Brain microvascular endothelial cell (primary cell): ENCODE data around the gene KRT6A.
"Not testable (repeated sequence)": the region's sequence is repeated elsewhere in the genome, so short reads cannot be mapped to it uniquely, and the experiment has no call there.

Experiments
- DNase-seq: peaks from one replicate; pipeline ENCODE4 v3.0.0-alpha.2; 2020
- H3K27ac ChIP-seq: fragments of 250-450 bp; sonication (Bioruptor Pico); 2 replicates; pipeline ENCODE4 v1.5.1; 2020; ENCODE audit warnings: mild to moderate bottlenecking, moderate library complexity
- H3K27me3 ChIP-seq: fragments of 250-450 bp; sonication (Bioruptor Pico); replicated peaks from 2 replicates; pipeline ENCODE4 v1.5.1; 2020; ENCODE audit warnings: mild to moderate bottlenecking
- H3K36me3 ChIP-seq: fragments of 250-450 bp; sonication (Bioruptor Pico); replicated peaks from 2 replicates; pipeline ENCODE4 v1.5.1; 2020; ENCODE audit warnings: mild to moderate bottlenecking
- H3K4me3 ChIP-seq: 2 replicates; pipeline ENCODE4 v1.5.1; 2011; ENCODE audit warnings: low read depth, mild to moderate bottlenecking, control low read depth, low read length, moderate library complexity
- in situ Hi-C: cut with HindIII; loops from 2 replicates; pipeline ENCODE4 v1.10.0; 2017; ENCODE audit warnings: low sequenced_read_pairs, low pct_ligation_motif_present
- TF ChIP-seq, protein P1 (sequence below): IDR thresholded peaks from 2 replicates; pipeline ENCODE4 v1.5.1; 2011; ENCODE audit warnings: low read depth, mild to moderate bottlenecking, moderate library complexity, low read length, control low read depth, inconsistent platforms; ENCODE audit errors: missing control alignments

Gene KRT6A

DNA sequence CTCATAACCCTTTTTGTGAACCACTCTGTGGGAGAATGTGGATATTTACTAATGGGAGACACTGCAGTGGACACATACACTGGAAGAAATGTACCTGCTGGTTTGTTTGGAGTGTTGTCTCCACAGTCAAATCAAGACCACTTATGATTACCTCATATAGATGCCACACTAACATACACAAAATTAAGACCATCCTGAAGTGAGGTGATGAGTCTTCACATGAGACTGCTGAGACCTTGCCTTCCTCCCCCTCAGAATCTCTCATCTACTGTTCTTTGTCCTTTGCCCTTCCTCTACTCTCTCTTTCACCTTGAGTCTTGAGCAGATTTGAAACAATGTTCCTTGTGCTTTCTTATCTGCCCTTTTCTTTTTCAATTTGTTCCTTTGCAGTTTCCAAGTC lies 4.3 kb downstream of the KRT6A start:
- TF ChIP-seq, protein P1, sequence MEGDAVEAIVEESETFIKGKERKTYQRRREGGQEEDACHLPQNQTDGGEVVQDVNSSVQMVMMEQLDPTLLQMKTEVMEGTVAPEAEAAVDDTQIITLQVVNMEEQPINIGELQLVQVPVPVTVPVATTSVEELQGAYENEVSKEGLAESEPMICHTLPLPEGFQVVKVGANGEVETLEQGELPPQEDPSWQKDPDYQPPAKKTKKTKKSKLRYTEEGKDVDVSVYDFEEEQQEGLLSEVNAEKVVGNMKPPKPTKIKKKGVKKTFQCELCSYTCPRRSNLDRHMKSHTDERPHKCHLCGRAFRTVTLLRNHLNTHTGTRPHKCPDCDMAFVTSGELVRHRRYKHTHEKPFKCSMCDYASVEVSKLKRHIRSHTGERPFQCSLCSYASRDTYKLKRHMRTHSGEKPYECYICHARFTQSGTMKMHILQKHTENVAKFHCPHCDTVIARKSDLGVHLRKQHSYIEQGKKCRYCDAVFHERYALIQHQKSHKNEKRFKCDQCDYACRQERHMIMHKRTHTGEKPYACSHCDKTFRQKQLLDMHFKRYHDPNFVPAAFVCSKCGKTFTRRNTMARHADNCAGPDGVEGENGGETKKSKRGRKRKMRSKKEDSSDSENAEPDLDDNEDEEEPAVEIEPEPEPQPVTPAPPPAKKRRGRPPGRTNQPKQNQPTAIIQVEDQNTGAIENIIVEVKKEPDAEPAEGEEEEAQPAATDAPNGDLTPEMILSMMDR, result no peak
- H3K27me3 ChIP-seq, result peaks cover 7% of the 10 kb centered on the region
- in situ Hi-C loops, result no loop called here
- no peak overlapping the region for H3K4me3 ChIP-seq
- no peak for DNase-seq
- H3K27ac ChIP-seq, result no peak overlapping the region
- H3K36me3 ChIP-seq, result no peaks in the 10 kb centered on the region

DNA sequence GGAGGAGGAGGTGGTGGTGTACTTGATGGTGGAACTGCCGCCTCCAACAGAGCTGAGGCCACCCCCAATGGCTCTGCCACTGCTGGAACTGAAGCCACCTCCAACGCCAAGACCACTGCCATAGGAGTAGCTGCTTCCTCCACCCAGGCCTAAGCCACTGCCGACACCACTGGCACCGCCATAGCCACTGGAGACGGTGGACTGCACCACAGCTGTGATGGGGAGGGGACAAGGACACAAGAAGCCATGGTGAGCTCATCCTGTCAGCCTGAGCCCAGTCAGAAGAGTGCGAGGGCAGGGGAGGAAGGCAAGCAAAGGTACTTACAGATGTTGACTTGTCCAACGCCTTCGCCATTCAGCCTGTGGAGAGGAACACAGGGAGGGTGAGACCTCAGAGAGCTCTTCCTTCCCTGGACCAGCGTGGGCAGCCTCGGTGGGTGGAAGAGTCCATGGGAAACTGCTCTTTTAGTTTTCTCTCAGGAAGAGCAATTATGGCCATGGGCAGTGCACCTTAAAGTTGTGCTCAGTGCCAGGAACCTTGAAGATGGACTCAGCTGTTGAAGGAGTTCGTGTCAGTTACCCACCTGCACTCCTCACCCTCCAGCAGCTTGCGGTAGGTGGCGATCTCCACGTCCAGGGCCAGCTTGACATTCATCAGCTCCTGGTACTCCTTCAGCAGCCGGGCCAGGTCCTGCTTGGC lies 5.2 kb downstream of the KRT6A start:
- H3K4me3 ChIP-seq, in situ Hi-C loops, H3K27ac ChIP-seq, DNase-seq, H3K27me3 ChIP-seq, H3K36me3 ChIP-seq: not testable (repeated sequence)

DNA sequence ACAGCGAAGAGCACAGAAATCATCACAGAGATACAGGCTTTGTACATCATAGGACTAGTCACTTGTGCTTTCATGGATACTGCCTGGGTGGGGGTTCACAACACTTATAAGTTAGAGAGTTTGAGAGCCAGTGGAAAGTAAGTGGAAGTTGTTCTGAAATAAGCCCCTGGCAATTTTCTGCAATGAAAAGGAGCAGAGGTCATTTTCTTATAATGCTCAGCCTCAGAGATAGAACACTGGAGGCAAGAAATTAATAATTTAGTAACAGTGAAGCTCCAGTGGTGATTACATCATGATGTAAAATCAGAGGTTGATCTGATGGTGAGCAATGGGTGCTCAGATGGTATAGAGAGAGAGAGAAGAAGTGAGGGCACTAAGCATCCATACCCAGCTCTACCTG lies 5.8 kb downstream of the KRT6A start:
- no peak overlapping the region for H3K27ac ChIP-seq
- TF ChIP-seq, protein P1, result no peak
- in situ Hi-C loops, result no loop called here
- peaks cover 7% of the 10 kb centered on the region for H3K27me3 ChIP-seq
- H3K4me3 ChIP-seq, result no peak overlapping the region
- DNase-seq, result no peak
- H3K36me3 ChIP-seq, result no peaks in the 10 kb centered on the region

DNA sequence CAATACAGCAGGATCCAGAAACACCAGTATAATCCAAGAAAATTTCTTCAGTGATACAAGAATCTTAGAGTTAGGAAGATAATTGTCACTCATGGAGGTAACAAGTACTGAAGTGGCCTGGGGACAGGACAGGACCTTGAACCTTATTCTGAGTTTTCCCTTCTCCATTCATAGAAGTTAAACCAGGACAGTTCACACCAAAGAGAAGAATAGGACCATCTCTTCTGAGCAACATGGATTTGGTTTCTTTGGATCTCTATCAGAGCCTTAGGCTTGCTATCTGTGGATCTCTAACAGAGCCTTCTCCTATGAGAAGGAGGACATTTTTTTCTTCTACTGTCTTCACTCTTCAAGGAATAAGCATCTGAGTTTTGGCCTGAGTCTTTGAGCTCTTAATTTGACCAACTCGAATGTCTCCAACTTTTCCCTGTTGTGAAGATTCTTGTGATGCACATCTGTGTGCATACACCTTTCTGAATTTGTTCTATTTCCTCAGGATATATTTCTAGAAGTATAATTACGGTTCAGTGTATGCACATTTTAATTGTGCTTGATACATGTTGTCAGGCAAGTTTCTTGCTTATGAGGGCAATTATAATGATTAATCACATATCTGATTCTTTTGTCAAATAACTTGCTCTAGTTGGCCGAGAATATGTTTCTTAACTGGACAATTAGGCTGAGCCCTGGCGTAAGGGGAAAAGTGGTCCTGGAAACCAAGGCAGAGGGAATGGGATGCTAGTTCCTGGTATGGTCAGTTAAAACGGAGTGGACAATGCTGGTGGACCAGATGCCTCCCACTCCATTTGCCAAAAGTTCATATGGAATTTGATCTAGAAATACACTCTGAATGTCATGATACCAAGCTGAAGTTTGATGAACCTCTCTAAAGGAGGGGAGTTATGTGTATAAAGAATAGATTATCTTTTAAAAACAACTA lies 6.6 kb downstream of the KRT6A start:
- Histone ChIP-seq H3K4me3 (no peak overlapping the region), H3K27me3 (peaks cover 5% of the 10 kb centered on the region), H3K27ac (no peak overlapping the region), H3K36me3 (no peaks in the 10 kb centered on the region)
- in situ Hi-C loops, result no loop called here
- no peak for DNase-seq
- TF ChIP-seq, protein P1, result no peak

DNA sequence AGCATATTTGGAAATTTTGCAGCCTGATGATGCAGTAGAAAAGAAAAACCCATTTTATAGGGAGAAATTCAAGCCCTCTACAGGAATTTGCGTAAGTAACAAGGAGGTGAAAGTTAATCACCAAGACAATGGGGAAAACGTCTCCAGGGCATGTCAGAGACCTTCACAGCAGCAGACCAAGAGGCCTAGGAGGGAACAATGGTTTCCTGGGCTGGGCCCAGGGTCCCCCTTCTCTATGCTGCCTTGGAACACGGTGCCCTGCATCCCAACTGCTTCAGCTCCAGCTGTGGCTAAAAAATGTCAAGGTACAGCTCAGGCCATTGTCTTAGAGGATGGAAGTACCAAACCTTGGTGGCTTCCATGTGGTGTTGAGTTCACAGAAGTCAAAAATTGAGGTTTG lies 13.0 kb downstream of the KRT6A start:
- in situ Hi-C loops, result no loop called here
- H3K36me3 ChIP-seq, result no peaks in the 10 kb centered on the region
- DNase-seq, result no peak
- H3K27ac ChIP-seq, result no peak overlapping the region
- TF ChIP-seq, protein P1, result no peak
- no peak overlapping the region for H3K4me3 ChIP-seq
- no peaks in the 10 kb centered on the region for H3K27me3 ChIP-seq

DNA sequence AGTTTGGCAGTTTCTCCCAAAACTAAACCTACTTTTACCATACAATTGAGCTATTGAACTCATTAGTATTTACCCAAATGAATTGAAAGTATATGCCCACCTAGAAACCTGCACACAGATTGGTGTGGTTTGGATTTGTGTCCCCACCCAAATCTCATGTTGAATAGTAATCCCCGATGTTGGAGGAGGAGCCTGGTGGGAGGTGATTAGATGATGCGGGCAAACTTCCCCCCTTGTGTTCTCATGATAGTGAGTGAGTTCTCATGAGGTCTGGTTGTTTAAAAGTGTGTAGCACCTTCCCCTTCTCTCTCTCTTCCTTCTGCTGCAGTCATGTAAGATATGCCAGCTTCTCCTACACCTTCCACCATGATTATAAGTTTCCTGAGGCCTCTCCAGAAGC lies 15.4 kb downstream of the KRT6A start:
- Histone ChIP-seq H3K27me3 (no peaks in the 10 kb centered on the region), H3K4me3 (no peak overlapping the region), H3K27ac (no peak overlapping the region), H3K36me3 (no peaks in the 10 kb centered on the region)
- in situ Hi-C loops, result no loop called here
- DNase-seq, result no peak
- TF ChIP-seq, protein P1, result no peak
